Thyroid gland (tissue), 4 donors: ENCODE data around the gene ASCC3. TPM values are rescaled to one million over a fixed set of nuclear protein-coding genes. Genes with fewer than 3 reads are reported as not detected.

Experiments
- DNase-seq, 2 donors: peaks; one replicate each; pipeline ENCODE4 v3.0.0-alpha.2; 2019
- H3K27ac ChIP-seq, 3 donors: fragments of 200-600 bp; sonication (generic); 1 replicate in 2 of 3; 2 replicates in 1 of 3; pipeline ENCODE4 v1.5.1; 2016 to 2019; ENCODE audit warnings: mild to moderate bottlenecking in 1 of 3, moderate library complexity in 1 of 3
- H3K27me3 ChIP-seq: fragments of 200-600 bp; sonication (generic); one replicate; pipeline ENCODE4 v1.5.1; 2019
- H3K36me3 ChIP-seq, 2 donors: fragments of 200-600 bp; sonication (generic); one replicate each; pipeline ENCODE4 v1.5.1; 2016 to 2019
- H3K4me1 ChIP-seq, 2 donors: fragments of 200-600 bp; sonication (generic); one replicate each; pipeline ENCODE4 v1.5.1; 2017 to 2019
- H3K4me3 ChIP-seq, 3 donors: fragments of 200-600 bp; sonication (generic); replicated peaks in 1 of 3; 1 replicate in 2 of 3; 2 replicates in 1 of 3; pipeline ENCODE4 v1.5.1; 2016; ENCODE audit warnings: mild to moderate bottlenecking in 1 of 3
- H3K9me3 ChIP-seq: fragments of 200-600 bp; sonication (generic); one replicate; pipeline ENCODE4 v1.5.1; 2017
- CTCF ChIP-seq, 6 experiments: fragments of 200-600 bp in 3 of 6; fragments of 450-650 bp in 3 of 6; sonication (generic) in 3 of 6; IDR thresholded peaks; one replicate each; pipeline ENCODE4 v1.5.1; 2016 to 2019; ENCODE audit warnings: antibody characterized with exemption in 6 of 6, mild to moderate bottlenecking in 2 of 6, inconsistent platforms in 1 of 6, moderate library complexity in 1 of 6
- POLR2A ChIP-seq, 2 donors: fragments of 450-650 bp; IDR thresholded peaks; one replicate each; pipeline ENCODE4 v1.6.1; 2017; ENCODE audit warnings: antibody characterized with exemption in 2 of 2, mild to moderate bottlenecking in 2 of 2, moderate library complexity in 1 of 2
- WGBS, 2 donors: methylation state at CpG; one replicate each; pipeline ENCODE4 v1.1.5; 2017; 5-methylcytosine and 5-hydroxymethylcytosine counted together
- intact Hi-C: fragments of 100-400 bp; cut with DNase I; formaldehyde crosslinking; loops from one replicate; pipeline ENCODE4 v1.15.1; 2023
- total RNA-seq, 4 donors: library from RNA; depleted of rRNA; stranded (reverse); fragments of >200 nt; gene quantifications; one replicate each; pipeline ENCODE4 v1.2.3, GENCODE V29; 2016

ASCC3 gene
- total RNA-seq, 4 donors from 2014 or later = 27.3 to 40.1 (median 33.8) TPM

- WGBS, 2 donors = 90 to 93% methylated on average over 5 of the region's 5 CpGs
- intact Hi-C loops = no loop called here
These were observed 392.9 kb downstream of the ASCC3 start for GRCh38 chr6:100488244-100488643.

GRCh38 chr6:100487638-100488037, 393.5 kb downstream of the ASCC3 start:
- Histone ChIP-seq H3K27ac (no peak overlapping the region), H3K9me3 (no peaks in the 10 kb centered on the region), H3K36me3 (no peaks in the 10 kb centered on the region), H3K4me1 (no peaks in the 10 kb centered on the region), H3K4me3 (no peak overlapping the region), H3K27me3 (no peaks in the 10 kb centered on the region)
- TF ChIP-seq POLR2A (IDR thresholded peaks at IDR 0.05) (no peak), CTCF (IDR thresholded peaks at IDR 0.05) (no peak)
- intact Hi-C loops = no loop called here
- WGBS, 2 donors = 94% methylated on average over 2 of the region's 2 CpGs
- no peak for DNase-seq

More at GRCh38 chr6:100488244-100488643, 392.9 kb downstream of the ASCC3 start:
- Histone ChIP-seq H3K36me3 (no peaks in the 10 kb centered on the region), H3K4me1 (no peaks in the 10 kb centered on the region), H3K27me3 (no peaks in the 10 kb centered on the region), H3K27ac (no peak overlapping the region), H3K4me3 (no peak overlapping the region), H3K9me3 (no peaks in the 10 kb centered on the region)
- TF ChIP-seq CTCF (IDR thresholded peaks at IDR 0.05) (no peak), POLR2A (IDR thresholded peaks at IDR 0.05) (no peak)
- no peak for DNase-seq

- no peaks in the 10 kb centered on the region for H3K27me3 ChIP-seq
- H3K36me3 ChIP-seq = no peaks in the 10 kb centered on the region
- DNase-seq = no peak
- TF ChIP-seq POLR2A (IDR thresholded peaks at IDR 0.05) (no peak), CTCF (IDR thresholded peaks at IDR 0.05) (no peak)
- intact Hi-C loops = no loop called here
- H3K27ac ChIP-seq = no peak overlapping the region
- no peaks in the 10 kb centered on the region for H3K4me1 ChIP-seq
- H3K4me3 ChIP-seq = no peak overlapping the region
- H3K9me3 ChIP-seq = no peaks in the 10 kb centered on the region
These were observed 395.9 kb downstream of the ASCC3 start for GRCh38 chr6:100485268-100485667.

GRCh38 chr6:100484474-100484873, 396.7 kb downstream of the ASCC3 start:
- no peak for DNase-seq
- H3K9me3 ChIP-seq = no peaks in the 10 kb centered on the region
- 70 to 82% methylated on average over 5 of the region's 5 CpGs for WGBS, 2 donors
- no peak overlapping the region for H3K4me3 ChIP-seq
- no peaks in the 10 kb centered on the region for H3K36me3 ChIP-seq
- no peaks in the 10 kb centered on the region for H3K27me3 ChIP-seq
- intact Hi-C loops = no loop called here
- no peak for TF ChIP-seq CTCF (IDR thresholded peaks at IDR 0.05)
- TF ChIP-seq POLR2A (IDR thresholded peaks at IDR 0.05) = no peak
- no peak overlapping the region for H3K27ac ChIP-seq
- H3K4me1 ChIP-seq = peaks cover 0 to 3% of the 10 kb centered on the region in 2 donors

GRCh38 chr6:100482698-100483097, 398.4 kb downstream of the ASCC3 start:
- DNase-seq = no peak
- intact Hi-C loops = no loop called here
- 62 to 63% methylated on average over 2 of the region's 2 CpGs for WGBS, 2 donors

More at GRCh38 chr6:100482698-100483097, 398.4 kb downstream of the ASCC3 start:
- Histone ChIP-seq H3K4me1 (peaks cover 0 to 11% of the 10 kb centered on the region in 2 donors), H3K27me3 (no peaks in the 10 kb centered on the region), H3K9me3 (no peaks in the 10 kb centered on the region), H3K27ac (no peak overlapping the region), H3K36me3 (no peaks in the 10 kb centered on the region), H3K4me3 (no peak overlapping the region)
- TF ChIP-seq POLR2A (IDR thresholded peaks at IDR 0.05) (no peak), CTCF (IDR thresholded peaks at IDR 0.05) (no peak)
